AG04449 (cell line): Measurements from ENCODE around the gene EIF4B.
A peak's percentile ranks its signal among the peaks of the same experiment; 100 is the strongest.

Experiments
- CTCF ChIA-PET: fragments of 350-600 bp; formaldehyde crosslinking; extraction: SDS; loops from one replicate; lab custom pipeline; 2021; ENCODE audit warnings: antibody characterized with exemption; lab: Yijun Ruan, JAX
- POLR2A ChIA-PET: fragments of 400-600, 350-600 bp; formaldehyde crosslinking; extraction: SDS; loops from one replicate; lab custom pipeline; 2020; ENCODE audit warnings: antibody characterized with exemption, inconsistent platforms; lab: Yijun Ruan, JAX
- DNase-seq: peaks from one replicate; pipeline ENCODE4 v3.0.0-alpha.2; 2010; ENCODE audit warnings: low read depth, low spot score
- H3K4me3 ChIP-seq: 2 replicates; pipeline ENCODE4 v1.5.1; 2011; ENCODE audit warnings: low read depth, mild to moderate bottlenecking, control low read depth, low read length
- CTCF ChIP-seq: IDR thresholded peaks from one replicate; pipeline ENCODE4 v1.5.1; 2011; ENCODE audit warnings: mild to moderate bottlenecking, moderate library complexity, low read length, control low read depth, inconsistent platforms; ENCODE audit not compliant: insufficient read depth; ENCODE audit errors: missing control alignments

EIF4B gene

GRCh38 chr12:53005986-53006809 lies at the start of gene EIF4B:
Gene EIF4B (plus strand): TSS chr12:53006456. CDS start chr12:53006484, 28 bp downstream.
- CTCF ChIA-PET, result interaction anchor here (0.6 to 4.0 kb wide), 6 partner anchors 25 to 883 kb away, joined by 3 to 22 read pairs (median 4); no protein-coding TSS in a partner anchor
- H3K4me3 ChIP-seq, result peak within 1 kb of the TSS; percentile 98
- TF ChIP-seq CTCF, result no peak
- DNase-seq, result peak; percentile 96
- POLR2A ChIA-PET, result interaction anchor here (0.7 to 1.2 kb wide), 5 partner anchors 9 to 79 kb away, joined by 3 to 11 read pairs (median 3); no protein-coding TSS in a partner anchor

GRCh38 chr12:52956987-52957386 lies 49.3 kb upstream of the EIF4B start:
- CTCF ChIA-PET, result interaction anchor here (0.9 to 2.5 kb wide), 5 partner anchors 11 to 77 kb away, joined by 3 to 23 read pairs (median 4); no protein-coding TSS in a partner anchor
- POLR2A ChIA-PET, result interaction anchor here (1.7 kb wide), 1 partner anchor 12 kb away, joined by 9 read pairs; no protein-coding TSS in a partner anchor
- no peak for DNase-seq
- no peak for TF ChIP-seq CTCF
- no peak overlapping the region for H3K4me3 ChIP-seq

GRCh38 chr12:52964556-52965336 lies 41.5 kb upstream of the EIF4B start:
- ChIA-PET CTCF (interaction anchor here (1.0 to 17.2 kb wide), 6 partner anchors 13 to 816 kb away, joined by 3 to 268 read pairs (median 3); no protein-coding TSS in a partner anchor), POLR2A (no interaction called here)
- DNase-seq, result no peak
- TF ChIP-seq CTCF, result no peak
- H3K4me3 ChIP-seq, result no peak overlapping the region

DNA sequence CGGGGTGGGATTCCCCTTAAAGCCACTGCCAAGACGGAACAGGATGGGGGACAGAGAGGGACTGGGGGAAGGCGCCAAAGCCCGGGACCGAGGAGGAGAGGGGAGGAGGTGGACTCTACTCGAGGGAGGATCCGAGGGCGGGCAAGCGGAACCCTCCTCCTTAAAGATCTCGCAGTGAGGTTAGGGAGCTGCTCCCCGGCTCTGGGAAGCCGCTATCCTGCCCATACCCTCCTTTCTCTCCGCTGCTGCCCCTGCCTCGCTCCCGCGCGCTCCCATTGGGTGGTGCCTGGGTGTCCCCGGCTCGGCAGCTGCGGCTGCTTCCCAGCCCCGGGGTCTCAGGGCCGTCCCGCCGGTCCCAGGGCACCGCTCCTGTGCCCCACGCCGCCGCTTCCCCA lies 40.9 kb upstream of the EIF4B start:
- H3K4me3 ChIP-seq, result peak overlapping the region; percentile 44
- TF ChIP-seq CTCF, result no peak
- DNase-seq, result no peak
- CTCF ChIA-PET, result interaction anchor here (0.6 to 17.2 kb wide), 7 partner anchors 13 to 816 kb away, joined by 3 to 268 read pairs (median 3); no protein-coding TSS in a partner anchor
- POLR2A ChIA-PET, result no interaction called here

GRCh38 chr12:52969166-52969795 lies 37.0 kb upstream of the EIF4B start:
- ChIA-PET CTCF (interaction anchor here (0.9 to 17.2 kb wide), 5 partner anchors 11 to 87 kb away, joined by 3 to 268 read pairs (median 3); no protein-coding TSS in a partner anchor), POLR2A (no interaction called here)
- DNase-seq, result no peak
- H3K4me3 ChIP-seq, result no peak overlapping the region
- TF ChIP-seq CTCF, result no peak
